HG03196 (cell line): Measurements from ENCODE around the gene PTPRB.
"Not testable (repeated sequence)": the region's sequence is repeated elsewhere in the genome, so short reads cannot be mapped to it uniquely, and the experiment has no call there.

Source experiments
- ATAC-seq: cut with Tn5 transposase; IDR thresholded peaks from one replicate; pipeline ENCODE4 v1.9.1; 2021; ENCODE audit not compliant: unreplicated experiment

PTPRB gene

GRCh38 chr12:70549340-70550179, 87.7 kb downstream of the PTPRB start:
- no peak for ATAC-seq

GRCh38 chr12:70543444-70543843, 93.8 kb downstream of the PTPRB start:
- ATAC-seq, result no peak

GRCh38 chr12:70540996-70541395, 96.2 kb downstream of the PTPRB start:
- ATAC-seq, result no peak

- no peak for ATAC-seq
Measured at GRCh38 chr12:70536650-70537049, 100.6 kb downstream of the PTPRB start.

GRCh38 chr12:70535896-70536374, 101.3 kb downstream of the PTPRB start:
- ATAC-seq, result no peak

GRCh38 chr12:70534466-70534865, 102.8 kb downstream of the PTPRB start:
- no peak for ATAC-seq

- no peak for ATAC-seq
Measured at GRCh38 chr12:70529647-70530046, 107.6 kb downstream of the PTPRB start.

GRCh38 chr12:70520847-70521246, 116.4 kb downstream of the PTPRB start:
- ATAC-seq, result no peak

GRCh38 chr12:70513426-70513825, 123.8 kb downstream of the PTPRB start:
- ATAC-seq, result no peak

GRCh38 chr12:70508178-70508577, 129.1 kb downstream of the PTPRB start:
- no peak for ATAC-seq

GRCh38 chr12:70507442-70507841, 129.8 kb downstream of the PTPRB start:
- ATAC-seq, result no peak

GRCh38 chr12:70497508-70497907, 139.7 kb downstream of the PTPRB start:
- ATAC-seq, result no peak

- ATAC-seq, result not testable (repeated sequence)
Measured at GRCh38 chr12:70492904-70493303, 144.3 kb downstream of the PTPRB start.

- ATAC-seq, result not testable (repeated sequence)
Measured at GRCh38 chr12:70490928-70491327, 146.3 kb downstream of the PTPRB start.

- peak; percentile 68 for ATAC-seq
Measured at GRCh38 chr12:70487440-70487839, 149.8 kb downstream of the PTPRB start.

- ATAC-seq, result no peak
Measured at GRCh38 chr12:70486588-70486987, 150.6 kb downstream of the PTPRB start.

GRCh38 chr12:70485704-70486103, 151.5 kb downstream of the PTPRB start:
- no peak for ATAC-seq

GRCh38 chr12:70484464-70484863, 152.8 kb downstream of the PTPRB start:
- ATAC-seq, result no peak

GRCh38 chr12:70482764-70483163, 154.5 kb downstream of the PTPRB start:
- no peak for ATAC-seq

GRCh38 chr12:70469221-70469820, 167.9 kb downstream of the PTPRB start:
- no peak for ATAC-seq

- ATAC-seq, result no peak
Measured at GRCh38 chr12:70468741-70469140, 168.5 kb downstream of the PTPRB start.
